Anterior cingulate cortex (tissue), 58 donors: ENCODE measurements around the gene SLC24A3.

Experiments
- DNase-seq, 58 donors: peaks; one replicate each; lab custom pipeline; 2025; lab: John Stamatoyannopoulos, UW

Gene SLC24A3

GRCh38 chr20:19412254-19412653 lies 199.8 kb downstream of the SLC24A3 start:
- DNase-seq: no peak

GRCh38 chr20:19414600-19414999 lies 202.2 kb downstream of the SLC24A3 start:
- no peak for DNase-seq

- DNase-seq: no peak
These were observed 203.3 kb downstream of the SLC24A3 start for GRCh38 chr20:19415786-19416185.

- DNase-seq: no peak
These were observed 204.2 kb downstream of the SLC24A3 start for GRCh38 chr20:19416627-19417026.

- no peak for DNase-seq
These were observed 207.0 kb downstream of the SLC24A3 start for GRCh38 chr20:19419396-19419795.

- no peak for DNase-seq
These were observed 210.9 kb downstream of the SLC24A3 start for GRCh38 chr20:19423097-19423899.

GRCh38 chr20:19423900-19424620 lies 211.6 kb downstream of the SLC24A3 start:
- no peak for DNase-seq

GRCh38 chr20:19426356-19426755 lies 213.9 kb downstream of the SLC24A3 start:
- DNase-seq: no peak

- no peak for DNase-seq
These were observed 215.0 kb downstream of the SLC24A3 start for GRCh38 chr20:19427480-19427879.

- no peak for DNase-seq
These were observed 215.5 kb downstream of the SLC24A3 start for GRCh38 chr20:19427913-19428312.

- DNase-seq: no peak
These were observed 215.9 kb downstream of the SLC24A3 start for GRCh38 chr20:19428324-19428723.

GRCh38 chr20:19429538-19429937 lies 217.1 kb downstream of the SLC24A3 start:
- DNase-seq: no peak

GRCh38 chr20:19430641-19431315 lies 218.3 kb downstream of the SLC24A3 start:
- no peak for DNase-seq

GRCh38 chr20:19431316-19431700 lies 218.9 kb downstream of the SLC24A3 start:
- no peak for DNase-seq

GRCh38 chr20:19431906-19432305 lies 219.5 kb downstream of the SLC24A3 start:
- DNase-seq: no peak

GRCh38 chr20:19433371-19434350 lies 221.2 kb downstream of the SLC24A3 start:
- no peak for DNase-seq

- DNase-seq: no peak
These were observed 222.9 kb downstream of the SLC24A3 start for GRCh38 chr20:19435316-19435715.

GRCh38 chr20:19435821-19436220 lies 223.4 kb downstream of the SLC24A3 start:
- DNase-seq: no peak

GRCh38 chr20:19438488-19438887 lies 226.0 kb downstream of the SLC24A3 start:
- no peak for DNase-seq
